WERI-Rb-1 (cell line): ENCODE results near the gene LPP.

ENCODE experiments used
- DNase-seq: peaks from one replicate; pipeline ENCODE4 v3.0.0-alpha.2; 2020
- H3K27ac ChIP-seq: fragments of 250-450 bp; sonication (Bioruptor Pico); 2 replicates; pipeline ENCODE4 v1.5.1; 2020; ENCODE audit warnings: mild to moderate bottlenecking, moderate library complexity
- H3K27me3 ChIP-seq: fragments of 250-450 bp; sonication (Bioruptor Pico); 2 replicates; pipeline ENCODE4 v1.5.1; 2021; ENCODE audit warnings: mild to moderate bottlenecking, low read depth, moderate library complexity; ENCODE audit not compliant: insufficient read depth, severe bottlenecking
- H3K36me3 ChIP-seq: fragments of 250-450 bp; sonication (Bioruptor Pico); 2 replicates; pipeline ENCODE4 v1.5.1; 2020; ENCODE audit warnings: mild to moderate bottlenecking, moderate library complexity
- H3K4me3 ChIP-seq: 2 replicates; pipeline ENCODE4 v1.5.1; 2011; ENCODE audit warnings: low read depth, mild to moderate bottlenecking, control low read depth, low read length
- H3K9me3 ChIP-seq: fragments of 250-450 bp; sonication (Bioruptor Pico); 2 replicates; pipeline ENCODE4 v1.5.1; 2021; ENCODE audit warnings: mild to moderate bottlenecking, moderate library complexity; ENCODE audit not compliant: severe bottlenecking
- TF ChIP-seq, protein P1 (sequence below): IDR thresholded peaks from 2 replicates; pipeline ENCODE4 v1.5.1; 2011; ENCODE audit warnings: low read depth, mild to moderate bottlenecking, control low read depth, inconsistent platforms, low read length

The LPP gene

DNA sequence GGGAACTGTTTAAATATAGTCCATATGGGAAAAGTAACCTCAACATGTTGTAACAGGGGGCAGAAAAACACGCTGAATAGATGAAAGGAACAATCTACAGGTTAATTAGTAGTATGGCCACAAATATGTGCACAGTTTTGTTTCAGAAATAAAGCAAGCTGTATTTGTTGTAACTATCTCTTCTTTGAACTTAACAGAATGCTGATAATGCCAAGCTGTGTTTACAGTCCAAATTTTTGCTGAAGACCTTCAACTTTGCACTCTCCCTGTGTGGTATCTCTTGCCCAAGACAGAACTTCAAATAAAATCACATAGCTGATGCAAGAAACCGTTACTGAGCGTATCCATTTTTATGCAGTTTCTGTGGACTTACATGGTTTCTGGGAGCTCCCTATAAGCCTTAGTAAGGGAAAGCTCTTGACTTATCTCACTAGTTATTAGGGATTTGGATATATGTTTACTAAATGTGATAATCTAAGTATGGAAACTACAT, 592.4 kb downstream of the LPP start:
- no peak overlapping the region for H3K4me3 ChIP-seq
- no peak for DNase-seq
- H3K36me3 ChIP-seq = no peaks in the 10 kb centered on the region
- no peaks in the 10 kb centered on the region for H3K9me3 ChIP-seq
- TF ChIP-seq, protein P1, sequence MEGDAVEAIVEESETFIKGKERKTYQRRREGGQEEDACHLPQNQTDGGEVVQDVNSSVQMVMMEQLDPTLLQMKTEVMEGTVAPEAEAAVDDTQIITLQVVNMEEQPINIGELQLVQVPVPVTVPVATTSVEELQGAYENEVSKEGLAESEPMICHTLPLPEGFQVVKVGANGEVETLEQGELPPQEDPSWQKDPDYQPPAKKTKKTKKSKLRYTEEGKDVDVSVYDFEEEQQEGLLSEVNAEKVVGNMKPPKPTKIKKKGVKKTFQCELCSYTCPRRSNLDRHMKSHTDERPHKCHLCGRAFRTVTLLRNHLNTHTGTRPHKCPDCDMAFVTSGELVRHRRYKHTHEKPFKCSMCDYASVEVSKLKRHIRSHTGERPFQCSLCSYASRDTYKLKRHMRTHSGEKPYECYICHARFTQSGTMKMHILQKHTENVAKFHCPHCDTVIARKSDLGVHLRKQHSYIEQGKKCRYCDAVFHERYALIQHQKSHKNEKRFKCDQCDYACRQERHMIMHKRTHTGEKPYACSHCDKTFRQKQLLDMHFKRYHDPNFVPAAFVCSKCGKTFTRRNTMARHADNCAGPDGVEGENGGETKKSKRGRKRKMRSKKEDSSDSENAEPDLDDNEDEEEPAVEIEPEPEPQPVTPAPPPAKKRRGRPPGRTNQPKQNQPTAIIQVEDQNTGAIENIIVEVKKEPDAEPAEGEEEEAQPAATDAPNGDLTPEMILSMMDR = no peak
- no peak overlapping the region for H3K27ac ChIP-seq
- H3K27me3 ChIP-seq = no peaks in the 10 kb centered on the region

DNA sequence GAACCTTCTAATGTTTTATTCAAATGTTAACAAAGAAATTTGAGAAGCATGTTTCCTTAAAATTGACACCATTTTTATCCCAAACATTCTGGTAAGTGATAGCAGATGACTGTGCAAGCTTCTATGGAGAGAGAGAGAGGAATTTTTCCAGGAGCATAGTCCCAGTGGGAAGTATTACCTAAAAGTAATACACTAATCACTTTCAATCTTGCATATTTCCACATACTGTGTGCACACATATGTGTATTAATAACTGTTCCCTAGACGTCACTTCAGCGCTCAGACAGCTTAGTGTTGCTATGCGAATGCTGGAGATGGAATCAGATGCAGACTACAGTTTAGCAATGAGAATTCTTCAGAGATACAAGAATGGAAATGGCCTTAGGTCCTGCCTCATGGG, 593.5 kb downstream of the LPP start:
- TF ChIP-seq, protein P1 = no peak
- Histone ChIP-seq H3K9me3 (no peaks in the 10 kb centered on the region), H3K27ac (no peak overlapping the region), H3K4me3 (no peak overlapping the region), H3K36me3 (no peaks in the 10 kb centered on the region), H3K27me3 (no peaks in the 10 kb centered on the region)
- no peak for DNase-seq

DNA sequence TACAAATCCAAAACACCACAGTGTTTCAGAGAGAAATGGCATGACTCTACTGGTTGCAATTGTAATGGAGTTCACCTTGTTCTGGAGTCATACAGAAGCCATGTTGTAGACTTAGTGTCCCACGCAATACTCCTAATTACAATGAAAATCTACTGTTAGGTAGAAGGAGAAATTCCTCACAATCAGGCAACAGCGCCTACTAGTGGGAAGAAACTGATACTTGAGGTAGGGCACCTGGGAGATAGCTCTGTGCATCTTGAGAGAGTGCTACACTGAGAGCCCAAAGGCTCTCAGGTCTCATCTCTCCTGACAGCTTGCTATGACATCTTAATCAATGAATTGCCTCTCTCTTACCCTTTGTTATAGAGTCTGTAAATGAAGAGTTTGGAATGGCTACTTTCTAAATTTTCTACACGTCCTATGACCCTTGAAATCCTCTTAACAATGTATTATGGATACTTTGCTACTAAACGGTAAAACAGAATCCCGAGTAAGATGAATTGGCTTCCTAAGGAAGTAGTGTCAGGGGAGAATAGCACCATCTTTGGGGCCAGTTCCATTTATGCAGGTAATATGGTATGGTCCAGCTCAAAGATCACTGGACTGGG, 595.2 kb downstream of the LPP start:
- TF ChIP-seq, protein P1 = peak; percentile 79
- H3K4me3 ChIP-seq = no peak overlapping the region
- no peaks in the 10 kb centered on the region for H3K9me3 ChIP-seq
- H3K27ac ChIP-seq = no peak overlapping the region
- no peaks in the 10 kb centered on the region for H3K27me3 ChIP-seq
- H3K36me3 ChIP-seq = no peaks in the 10 kb centered on the region
- DNase-seq = peak; percentile 45

DNA sequence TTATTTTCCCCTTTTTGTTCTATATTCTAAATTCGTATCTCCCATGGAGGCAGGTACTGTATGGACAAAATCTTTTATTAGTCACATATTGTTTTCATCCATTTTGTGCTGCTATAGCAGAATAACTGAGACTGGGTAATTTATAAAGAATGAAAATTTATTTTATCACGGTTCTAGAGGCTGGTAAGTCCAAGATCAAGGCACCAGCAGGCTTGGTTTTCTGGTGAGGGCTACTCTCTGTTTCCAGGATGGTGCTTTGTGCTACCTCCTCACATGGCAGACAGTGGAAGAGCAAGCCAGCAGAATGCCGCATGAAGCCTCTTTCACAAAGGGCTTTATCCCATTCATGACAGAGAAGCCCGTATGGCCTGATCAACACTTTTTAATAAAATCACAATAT, 595.9 kb downstream of the LPP start:
- no peak overlapping the region for H3K4me3 ChIP-seq
- TF ChIP-seq, protein P1 = no peak
- no peak overlapping the region for H3K27ac ChIP-seq
- no peaks in the 10 kb centered on the region for H3K9me3 ChIP-seq
- no peak for DNase-seq
- H3K36me3 ChIP-seq = no peaks in the 10 kb centered on the region
- H3K27me3 ChIP-seq = no peaks in the 10 kb centered on the region

DNA sequence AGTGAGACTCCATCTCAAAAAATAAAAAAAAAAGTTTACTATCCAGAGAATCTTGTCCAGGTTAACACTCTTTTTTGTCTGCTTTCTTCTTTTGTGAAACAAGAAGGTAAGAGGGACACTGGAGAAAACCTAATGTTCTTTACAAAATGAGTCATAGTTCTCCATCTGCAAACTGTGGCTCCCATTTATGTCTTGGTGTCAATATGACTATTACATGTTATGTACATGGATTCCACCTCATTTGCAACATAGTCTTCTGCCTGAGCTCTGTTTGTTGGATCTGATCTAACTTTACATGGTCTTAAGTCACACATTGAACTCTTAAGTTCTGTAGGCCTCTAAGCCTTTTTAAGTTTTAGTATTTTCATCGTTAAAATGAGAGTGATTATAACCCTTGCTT, 596.7 kb downstream of the LPP start:
- H3K36me3 ChIP-seq = no peaks in the 10 kb centered on the region
- TF ChIP-seq, protein P1 = no peak
- no peaks in the 10 kb centered on the region for H3K27me3 ChIP-seq
- H3K4me3 ChIP-seq = no peak overlapping the region
- no peak for DNase-seq
- H3K27ac ChIP-seq = no peak overlapping the region
- H3K9me3 ChIP-seq = no peaks in the 10 kb centered on the region

DNA sequence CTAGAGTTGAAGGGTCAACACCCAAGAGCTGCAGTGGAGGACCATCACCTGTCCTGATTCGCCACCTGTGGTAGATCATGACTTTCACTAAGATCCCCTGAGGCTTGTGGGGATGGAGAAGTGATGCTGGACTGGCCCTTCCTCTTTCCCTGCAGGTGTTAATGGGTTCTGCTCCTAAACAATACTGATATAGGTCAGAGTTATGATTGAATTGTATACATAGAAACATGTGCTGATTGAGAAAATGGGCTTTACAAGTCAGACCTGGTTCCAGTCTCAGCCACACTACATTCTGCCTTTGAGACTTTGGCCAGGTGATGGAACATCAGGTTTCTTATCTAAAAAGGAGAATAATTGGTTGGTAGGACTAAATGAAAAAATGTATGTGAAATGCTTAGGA, 598.9 kb downstream of the LPP start:
- H3K4me3 ChIP-seq = no peak overlapping the region
- no peak overlapping the region for H3K27ac ChIP-seq
- no peaks in the 10 kb centered on the region for H3K27me3 ChIP-seq
- TF ChIP-seq, protein P1 = no peak
- H3K36me3 ChIP-seq = no peaks in the 10 kb centered on the region
- DNase-seq = no peak
- no peaks in the 10 kb centered on the region for H3K9me3 ChIP-seq
